H9 (cell line): ENCODE results near the gene GFER. TPM values are rescaled to one million over a fixed set of nuclear protein-coding genes. Genes with fewer than 3 reads are reported as not detected.

Source experiments
- DNase-seq: peaks from one replicate; pipeline ENCODE4 v3.0.0-alpha.2; 2017
- H2AFZ ChIP-seq: one replicate; pipeline ENCODE4 v1.6.1; 2013; ENCODE audit warnings: mild to moderate bottlenecking, low read length, control low read depth, moderate library complexity
- H2AK5ac ChIP-seq: 2 replicates; pipeline ENCODE4 v1.6.1; 2013; ENCODE audit warnings: low read length, control low read depth, mixed read lengths; ENCODE audit not compliant: insufficient read length
- H2BK120ac ChIP-seq: one replicate; pipeline ENCODE4 v1.6.1; 2013; ENCODE audit warnings: low read depth, mild to moderate bottlenecking, low read length, control low read depth, inconsistent platforms; ENCODE audit not compliant: poor library complexity, severe bottlenecking
- H2BK12ac ChIP-seq: 2 replicates; pipeline ENCODE4 v1.6.1; 2013; ENCODE audit warnings: low read length, control low read depth, mixed read lengths, low read depth; ENCODE audit not compliant: insufficient read length
- H2BK15ac ChIP-seq: 2 replicates; pipeline ENCODE4 v1.6.1; 2013; ENCODE audit warnings: low read depth, low read length, control low read depth
- H2BK20ac ChIP-seq: one replicate; pipeline ENCODE4 v1.6.1; 2013; ENCODE audit warnings: low read depth, mild to moderate bottlenecking, low read length, control low read depth, inconsistent platforms; ENCODE audit not compliant: poor library complexity, severe bottlenecking
- H2BK5ac ChIP-seq: 2 replicates; pipeline ENCODE4 v1.6.1; 2013; ENCODE audit warnings: low read length, control low read depth, mixed read lengths; ENCODE audit not compliant: insufficient read length
- H3K14ac ChIP-seq: 2 replicates; pipeline ENCODE4 v1.6.1; 2013; ENCODE audit warnings: low read length, control low read depth; ENCODE audit not compliant: insufficient read depth
- H3K18ac ChIP-seq: 2 replicates; pipeline ENCODE4 v1.6.1; 2013; ENCODE audit warnings: low read depth, mild to moderate bottlenecking, mixed read lengths, low read length, control low read depth; ENCODE audit not compliant: insufficient read length
- H3K23ac ChIP-seq: 2 replicates; pipeline ENCODE4 v1.6.1; 2013; ENCODE audit warnings: low read length, control low read depth, mixed read lengths, low read depth; ENCODE audit not compliant: insufficient read length
- H3K23me2 ChIP-seq: 2 replicates; pipeline ENCODE4 v1.6.1; 2013; ENCODE audit warnings: low read depth, mild to moderate bottlenecking, mixed read lengths, low read length, control low read depth; ENCODE audit not compliant: insufficient read length, poor library complexity, severe bottlenecking
- H3K27ac ChIP-seq: 2 replicates; pipeline ENCODE4 v1.5.1; 2013; ENCODE audit warnings: low read length, control low read depth, mixed read lengths, low read depth; ENCODE audit not compliant: insufficient read length
- H3K27me3 ChIP-seq: 2 replicates; pipeline ENCODE4 v1.6.1; 2013; ENCODE audit warnings: low read length, control low read depth, inconsistent platforms; ENCODE audit not compliant: insufficient read depth
- H3K4ac ChIP-seq: 2 replicates; pipeline ENCODE4 v1.6.1; 2013; ENCODE audit warnings: low read depth, mild to moderate bottlenecking, control low read depth, inconsistent platforms, low read length, moderate library complexity
- H3K4me1 ChIP-seq: 2 replicates; pipeline ENCODE4 v1.6.1; 2013; ENCODE audit warnings: low read length, control low read depth, inconsistent platforms; ENCODE audit not compliant: insufficient read depth
- H3K4me2 ChIP-seq: 2 replicates; pipeline ENCODE4 v1.6.1; 2013; ENCODE audit warnings: low read length, control low read depth, mixed read lengths; ENCODE audit not compliant: insufficient read length, insufficient read depth
- H3K56ac ChIP-seq: 2 replicates; pipeline ENCODE4 v1.6.1; 2013; ENCODE audit warnings: low read depth, mild to moderate bottlenecking, mixed read lengths, low read length, control low read depth; ENCODE audit not compliant: insufficient read length
- H3K79me1 ChIP-seq: 2 replicates; pipeline ENCODE4 v1.6.1; 2013; ENCODE audit warnings: low read depth, mild to moderate bottlenecking, moderate library complexity, low read length, control low read depth, inconsistent platforms; ENCODE audit not compliant: insufficient read depth, poor library complexity, severe bottlenecking
- H3K79me2 ChIP-seq: 2 replicates; pipeline ENCODE4 v1.6.1; 2013; ENCODE audit warnings: low read length, control low read depth, inconsistent platforms; ENCODE audit not compliant: insufficient read depth
- H3K9ac ChIP-seq: 2 replicates; pipeline ENCODE4 v1.6.1; 2013; ENCODE audit warnings: low read length, control low read depth, mixed read lengths; ENCODE audit not compliant: insufficient read length; ENCODE audit errors: extremely low read depth
- H3K9me3 ChIP-seq: one replicate; pipeline ENCODE4 v1.6.1; 2013; ENCODE audit warnings: low read depth, low read length, inconsistent platforms; ENCODE audit not compliant: control insufficient read depth
- H3T11ph ChIP-seq: one replicate; pipeline ENCODE4 v1.6.1; 2013; ENCODE audit warnings: mild to moderate bottlenecking, low read length, control low read depth, inconsistent platforms
- H4K20me1 ChIP-seq: one replicate; pipeline ENCODE4 v1.6.1; 2013; ENCODE audit not compliant: control insufficient read depth, insufficient read length, insufficient read depth
- H4K5ac ChIP-seq: 2 replicates; pipeline ENCODE4 v1.6.1; 2013; ENCODE audit warnings: low read depth, mild to moderate bottlenecking, mixed read lengths, low read length, control low read depth; ENCODE audit not compliant: insufficient read length
- H4K8ac ChIP-seq: replicated peaks from 2 replicates; pipeline ENCODE4 v1.6.1; 2013; ENCODE audit warnings: low read length, control low read depth, mixed read lengths, low read depth; ENCODE audit not compliant: insufficient read length
- H4K91ac ChIP-seq: 2 replicates; pipeline ENCODE4 v1.6.1; 2013; ENCODE audit warnings: low read depth, mild to moderate bottlenecking, moderate library complexity, mixed read lengths, low read length, control low read depth; ENCODE audit not compliant: insufficient read length
- H3K27ac Mint-ChIP-seq, 3 experiments: 2 replicates in 2 of 3; 3 replicates in 1 of 3; pipeline ENCODE4 v1.8.0; 2020 to 2021; ENCODE audit warnings: mixed read lengths in 3 of 3, mild to moderate bottlenecking in 1 of 3, moderate library complexity in 1 of 3
- H3K27me3 Mint-ChIP-seq: 2 replicates; pipeline ENCODE4 v1.8.0; 2021; ENCODE audit warnings: low read depth, mild to moderate bottlenecking, moderate library complexity, mixed read lengths
- H3K36me3 Mint-ChIP-seq, 3 experiments: 2 replicates in 2 of 3; 3 replicates in 1 of 3; pipeline ENCODE4 v1.8.0; 2020 to 2021; ENCODE audit warnings: low read depth in 3 of 3, mixed read lengths in 3 of 3; ENCODE audit not compliant: insufficient read depth in 1 of 3
- H3K4me1 Mint-ChIP-seq, 2 experiments: 2 replicates each; pipeline ENCODE4 v1.8.0; 2020; ENCODE audit warnings: mixed read lengths in 2 of 2
- H3K4me3 Mint-ChIP-seq, 2 experiments: 2 replicates in 1 of 2; 3 replicates in 1 of 2; pipeline ENCODE4 v1.8.0; 2020 to 2021; ENCODE audit warnings: mild to moderate bottlenecking in 2 of 2, mixed read lengths in 2 of 2, moderate library complexity in 1 of 2
- H3K9me3 Mint-ChIP-seq, 2 experiments: 2 replicates in 1 of 2; 3 replicates in 1 of 2; pipeline ENCODE4 v1.8.0; 2020; ENCODE audit warnings: mild to moderate bottlenecking in 2 of 2, mixed read lengths in 2 of 2, moderate library complexity in 1 of 2
- CTCF ChIP-seq: fragments of 200-600 bp; sonication (generic); conservative IDR thresholded peaks from 3 replicates; pipeline ENCODE4 v1.8.0; 2021; ENCODE audit warnings: antibody characterized with exemption, mild to moderate bottlenecking
- WGBS: extraction: QIAGEN DNeasy Blood & Tissue Kit; methylation state at CpG from one replicate; pipeline ENCODE4 v1.1.7; 2013; ENCODE audit warnings: missing lambda C conversion rate, low lambda C conversion rate, mixed read lengths; ENCODE audit not compliant: insufficient read length; ENCODE audit errors: extremely low coverage; 5-methylcytosine and 5-hydroxymethylcytosine counted together
- total RNA-seq: library from RNA; stranded (reverse); gene quantifications from 2 replicates; pipeline ENCODE4 v1.2.1, GENCODE V29; 2021

GFER gene
- total RNA-seq, 1 experiment from 2014 or later, result 49.1 TPM

GRCh38 chr16:1982991-1983543 is 926 bp upstream of the GFER start:
- Histone ChIP-seq H3K4me1 (no peaks in the 10 kb centered on the region), H2BK20ac (no peak overlapping the region), H4K91ac (no peak overlapping the region), H3K4ac (no peak overlapping the region), H3K18ac (no peak overlapping the region), H3K23me2 (peaks cover 24% of the 10 kb centered on the region), H3K4me2 (peak overlapping the region; percentile 16), H4K8ac (no peak overlapping the region), H2AK5ac (no peak overlapping the region), H3K27me3 (peaks cover 22% of the 10 kb centered on the region), H3T11ph (no peak overlapping the region), H3K79me1 (no peaks in the 10 kb centered on the region), H3K79me2 (no peaks in the 10 kb centered on the region; the same call in 1 of the 2 replicates), H3K23ac (no peak overlapping the region), H2BK12ac (no peak overlapping the region), H3K56ac (no peak overlapping the region), H2BK120ac (no peak overlapping the region), H3K14ac (no peak overlapping the region), H3K9ac (no peak overlapping the region), H4K5ac (no peak overlapping the region), H3K27ac (no peak overlapping the region), H2AFZ (no peak overlapping the region), H3K9me3 (no peaks in the 10 kb centered on the region), H4K20me1 (peaks cover 2% of the 10 kb centered on the region), H2BK5ac (no peak overlapping the region), H2BK15ac (no peak overlapping the region)
- Mint-ChIP-seq H3K4me1 (peaks cover 19 to 26% of the 10 kb centered on the region in 2 experiments), H3K36me3 (peaks cover 0 to 20% (median 18%) of the 10 kb centered on the region in 3 experiments), H3K27ac (peak overlapping the region in 2 of 3 experiments; percentile 50 to 58; a peak in 2 of 7 replicates), H3K4me3 (peak overlapping the region; percentile 52 to 75), H3K9me3 (no peaks in the 10 kb centered on the region), H3K27me3 (peaks cover 46% of the 10 kb centered on the region)
- no peak for DNase-seq
- TF ChIP-seq CTCF, result no peak
- WGBS, result no CpG with 5 or more reads among the region's 19 CpGs
